Activated CD4-positive, alpha-beta T cell treated with anti-CD3 and anti-CD28 coated beads, Interleukin-10, Interleukin-2, amounts not matched to agents 100 ng/mL and 50 ng/mL, durations not matched to agents 16 hours and 8 hours (primary cell): Measurements from ENCODE around the gene NRG2.

ENCODE experiments used
- DNase-seq: peaks from one replicate; pipeline ENCODE4 v3.0.0-alpha.2; 2020

The NRG2 gene

DNA sequence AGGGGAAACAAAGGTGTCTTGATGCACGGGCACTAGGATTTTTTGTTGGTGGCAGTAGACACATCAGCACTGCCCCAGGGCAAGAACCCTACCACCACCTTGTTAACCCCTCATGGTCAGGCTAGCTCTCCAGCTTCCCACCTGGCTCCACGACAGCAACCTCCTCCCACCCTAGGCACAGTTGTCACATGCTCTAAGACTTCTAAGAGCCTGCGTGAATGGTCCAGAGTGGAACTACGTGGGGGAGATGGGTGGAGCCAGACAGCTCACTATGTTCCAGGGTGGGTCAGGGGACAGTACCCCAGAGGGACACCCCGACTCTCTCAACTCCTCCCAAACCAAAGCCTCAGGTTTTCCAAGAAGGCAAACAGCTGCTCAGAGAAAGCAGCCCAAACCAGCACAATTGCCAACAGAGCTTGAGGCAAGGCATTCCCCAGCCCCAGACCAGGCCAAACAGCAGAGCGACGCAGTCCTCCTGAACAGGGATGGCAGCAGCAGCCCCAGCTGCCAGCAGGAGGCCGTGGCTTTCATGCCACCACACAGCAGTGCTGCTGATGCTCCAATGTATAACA lies 78.0 kb downstream of the NRG2 start:
- no peak for DNase-seq

DNA sequence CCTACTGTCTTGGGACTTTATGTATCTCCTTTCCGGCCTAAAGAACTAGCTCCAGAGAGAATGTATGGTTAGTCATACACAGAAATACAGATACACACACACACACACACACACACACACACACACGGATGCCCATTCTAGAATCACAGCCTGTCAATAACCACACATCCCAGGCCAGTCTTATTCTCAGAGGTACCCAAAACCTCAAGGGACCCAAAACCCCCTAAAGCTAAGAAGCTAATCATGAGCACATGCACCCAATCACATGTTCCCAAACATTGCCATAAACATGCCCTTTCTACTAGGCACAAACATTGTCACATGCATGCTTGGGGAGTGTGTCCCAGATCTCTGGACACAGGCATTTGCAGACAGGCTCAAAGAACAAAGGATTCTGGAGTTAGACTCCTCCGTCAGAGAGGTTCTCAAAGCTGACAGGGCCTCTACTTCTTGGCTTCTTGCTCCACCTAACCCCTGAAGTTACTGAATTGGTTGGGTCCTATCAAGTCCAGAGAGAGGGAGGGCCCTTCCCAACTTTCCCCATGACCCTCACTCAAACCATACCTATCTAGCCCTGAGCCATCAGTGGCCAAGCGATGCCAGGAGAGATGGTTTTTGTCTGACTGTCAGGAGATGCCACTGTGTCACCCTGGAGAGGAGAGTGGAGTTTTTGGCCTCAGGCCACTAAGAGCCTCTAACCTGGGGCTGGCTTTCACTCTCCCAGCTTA lies 78.7 kb downstream of the NRG2 start:
- no peak for DNase-seq

DNA sequence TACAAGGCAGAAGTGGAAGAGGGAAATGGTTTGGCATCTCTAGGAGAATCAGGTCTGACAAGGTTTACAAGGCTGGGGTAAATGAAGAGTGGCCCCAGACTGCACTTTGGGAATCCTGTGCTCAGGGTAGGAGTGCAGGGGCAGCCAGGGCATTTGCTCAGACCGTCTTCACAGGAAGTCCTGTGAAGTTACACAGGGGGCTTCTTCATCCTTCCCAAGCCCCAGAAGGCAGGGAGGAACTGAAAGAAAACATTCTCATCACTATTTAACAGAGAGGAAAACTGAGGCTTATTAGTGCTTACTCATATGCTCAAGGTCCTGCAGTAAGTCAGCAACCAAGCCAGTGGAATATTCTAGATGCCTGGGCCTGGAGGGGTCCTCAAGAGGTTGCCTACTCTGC lies 80.7 kb downstream of the NRG2 start:
- DNase-seq: no peak

DNA sequence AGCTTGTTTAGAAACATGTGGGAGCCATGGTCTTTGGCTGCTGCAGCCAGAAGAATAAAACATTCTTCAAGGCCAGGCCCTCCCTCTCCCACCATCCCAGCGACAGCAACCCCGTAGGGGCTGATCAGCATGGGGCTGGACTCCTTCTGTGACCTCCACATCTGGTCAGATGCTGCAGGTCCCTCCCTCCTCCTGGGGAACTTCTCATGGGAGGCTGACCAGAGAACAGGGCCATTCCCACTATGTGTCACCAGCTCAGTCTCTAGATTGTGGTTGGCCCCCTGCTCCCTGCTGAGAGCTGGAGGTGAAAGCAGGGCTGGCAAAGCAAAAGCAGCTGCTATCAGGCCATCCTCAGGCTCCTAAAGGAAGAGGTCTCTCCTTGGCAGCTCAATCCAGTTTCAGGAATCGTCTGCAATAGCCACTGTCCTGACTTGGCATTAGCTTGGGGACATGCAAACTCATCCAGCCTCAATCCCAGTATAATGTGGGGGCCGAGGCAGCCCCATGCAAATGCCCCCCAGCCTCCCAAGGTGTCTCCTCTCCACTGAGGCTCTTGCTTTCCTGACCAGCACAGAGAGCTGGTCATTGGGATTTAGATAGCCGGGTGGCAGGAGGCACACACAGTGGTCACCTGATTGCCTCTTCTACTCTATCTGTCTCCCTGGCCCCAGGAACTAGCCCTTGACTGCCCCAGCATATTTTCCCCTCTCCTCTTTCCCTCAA lies 81.5 kb downstream of the NRG2 start:
- no peak for DNase-seq

DNA sequence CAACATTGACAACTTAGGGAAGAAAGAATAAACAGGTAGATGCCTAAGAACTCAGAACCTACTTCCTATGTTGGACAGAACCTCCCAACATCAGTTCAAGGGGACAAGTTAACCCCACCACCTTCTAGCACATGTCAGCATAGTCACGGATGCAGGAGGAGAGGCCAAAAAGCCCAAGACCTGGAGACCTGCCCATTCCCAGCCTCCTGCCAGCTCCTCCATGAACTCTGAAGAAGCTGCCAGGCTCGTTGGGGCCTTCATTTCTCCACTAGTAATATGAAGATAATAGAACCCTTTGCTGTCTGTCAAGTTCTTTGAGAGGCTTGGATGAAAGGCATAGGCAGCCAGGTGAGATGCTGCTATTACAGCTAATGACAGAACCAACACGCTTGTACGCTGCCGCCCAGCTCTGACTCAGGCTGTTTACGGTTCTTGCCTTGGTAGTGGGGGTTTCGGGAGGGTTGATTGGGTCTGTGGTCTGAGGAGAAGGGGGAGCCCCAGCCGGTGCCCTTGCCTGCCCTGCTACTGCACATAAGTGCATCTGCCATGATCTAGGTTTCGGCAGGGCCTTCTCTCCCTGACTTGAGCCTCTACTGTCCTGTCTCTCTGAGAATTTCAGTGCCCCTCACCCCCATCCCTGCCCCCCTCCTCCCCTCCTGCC lies 82.2 kb downstream of the NRG2 start:
- no peak for DNase-seq

DNA sequence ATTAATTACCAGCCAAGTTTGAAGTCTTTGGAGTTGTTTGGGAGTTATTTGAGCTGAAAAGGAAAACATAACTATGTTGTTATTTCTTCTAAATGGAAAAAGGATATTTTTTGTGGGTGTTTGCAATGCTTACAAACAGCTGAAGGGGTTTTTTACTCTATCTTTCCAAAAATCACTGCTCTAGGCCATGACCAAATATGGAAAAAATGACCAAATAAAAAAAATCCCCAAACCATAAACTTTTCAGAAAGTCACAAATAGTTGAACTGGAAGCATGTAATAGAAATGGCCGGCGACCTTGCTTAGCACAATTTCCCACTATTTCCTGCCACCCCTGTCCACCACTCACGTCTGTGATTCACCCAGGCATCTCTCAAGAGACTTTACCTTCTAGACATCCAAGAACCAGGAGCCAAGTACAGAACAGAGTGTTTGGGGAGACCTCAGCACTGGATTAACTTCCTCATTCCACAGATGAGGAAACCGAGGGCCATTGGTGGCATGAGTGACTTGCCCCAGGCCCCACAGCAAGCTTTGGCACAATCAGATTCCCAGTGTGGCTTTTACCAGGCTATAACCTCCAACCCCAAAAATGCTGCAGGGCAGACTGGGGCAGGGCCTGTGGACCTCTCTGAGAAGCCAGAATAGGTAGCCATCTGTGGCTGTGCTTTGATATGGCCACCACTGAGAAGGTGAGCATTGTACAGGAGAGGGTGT lies 84.5 kb downstream of the NRG2 start:
- no peak for DNase-seq

DNA sequence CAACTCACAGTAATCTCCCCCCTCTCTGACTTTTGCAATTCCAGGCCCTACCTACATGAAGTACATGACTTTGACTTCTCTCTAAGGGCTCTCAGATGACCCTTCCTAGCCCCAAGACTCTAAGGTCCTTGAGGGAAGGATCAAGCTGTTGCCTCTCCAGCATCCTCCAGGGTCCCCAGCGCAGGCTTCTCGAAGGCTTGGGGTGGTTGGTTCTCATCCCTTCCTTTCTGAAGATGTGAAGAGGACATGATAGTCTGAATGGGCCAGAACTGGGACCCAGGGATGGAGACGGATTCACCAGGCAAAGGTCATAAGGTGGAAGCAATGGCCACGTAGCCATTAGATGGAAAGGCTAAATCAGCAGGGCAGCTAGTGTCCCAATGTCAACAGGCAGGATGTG lies 86.8 kb downstream of the NRG2 start:
- DNase-seq: no peak

DNA sequence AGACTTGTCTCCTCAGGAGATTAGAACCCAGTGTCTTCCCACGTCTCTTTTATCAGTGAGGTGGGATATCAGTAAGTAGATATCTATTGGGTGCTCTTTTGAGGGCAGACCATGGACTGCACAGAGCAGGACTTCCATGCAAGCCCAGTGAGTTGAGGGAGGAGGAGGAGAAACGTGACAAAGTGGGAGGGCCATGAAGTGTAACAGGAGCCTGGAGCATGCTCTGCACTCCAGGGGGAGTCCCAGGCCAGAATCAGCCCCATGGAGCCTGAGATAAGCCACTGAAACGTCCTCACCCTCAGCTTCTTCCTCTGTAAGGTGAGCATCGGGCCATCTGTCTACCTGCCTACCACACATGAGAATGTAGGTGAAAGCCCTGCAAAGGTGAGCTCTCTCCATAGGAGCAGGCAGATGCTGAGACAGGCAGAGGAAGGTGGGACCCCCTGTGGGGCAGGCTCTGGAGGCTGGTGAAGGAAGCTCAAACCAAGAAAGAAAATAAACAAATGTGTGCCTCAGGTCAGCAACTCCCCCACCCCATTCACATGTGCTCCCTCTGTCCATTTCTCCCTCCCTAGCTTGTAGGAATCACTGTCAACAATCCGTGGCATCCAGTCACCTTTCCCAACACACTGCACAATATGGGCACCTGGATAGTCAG lies 87.4 kb downstream of the NRG2 start:
- DNase-seq: no peak

DNA sequence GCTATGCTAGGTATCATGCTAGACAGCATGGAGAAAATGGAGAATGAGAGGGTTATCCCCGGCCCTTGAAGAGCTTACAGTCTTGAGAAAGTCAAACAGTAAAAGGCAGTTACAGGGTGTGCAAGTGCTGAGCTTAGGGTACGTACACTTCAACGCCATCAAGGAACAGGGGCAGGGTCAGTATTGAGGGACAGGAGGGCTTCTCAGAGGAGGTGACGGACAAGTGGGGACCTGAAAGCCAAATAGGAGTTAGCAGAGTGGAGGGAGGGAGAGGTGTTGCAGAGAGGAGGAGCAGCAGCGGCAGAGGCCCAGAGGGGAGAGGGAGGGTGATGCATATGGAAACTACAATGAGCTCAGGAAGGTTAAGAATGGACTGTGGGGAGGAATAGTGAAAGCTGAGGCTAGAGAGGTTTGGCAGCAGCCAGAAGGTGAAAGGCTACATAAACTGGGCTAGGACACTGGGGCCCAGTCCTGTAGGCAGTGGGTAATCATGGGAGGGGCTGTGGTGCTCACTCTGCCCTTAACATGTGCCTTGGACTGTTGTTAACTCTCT lies 88.0 kb downstream of the NRG2 start:
- DNase-seq: no peak

DNA sequence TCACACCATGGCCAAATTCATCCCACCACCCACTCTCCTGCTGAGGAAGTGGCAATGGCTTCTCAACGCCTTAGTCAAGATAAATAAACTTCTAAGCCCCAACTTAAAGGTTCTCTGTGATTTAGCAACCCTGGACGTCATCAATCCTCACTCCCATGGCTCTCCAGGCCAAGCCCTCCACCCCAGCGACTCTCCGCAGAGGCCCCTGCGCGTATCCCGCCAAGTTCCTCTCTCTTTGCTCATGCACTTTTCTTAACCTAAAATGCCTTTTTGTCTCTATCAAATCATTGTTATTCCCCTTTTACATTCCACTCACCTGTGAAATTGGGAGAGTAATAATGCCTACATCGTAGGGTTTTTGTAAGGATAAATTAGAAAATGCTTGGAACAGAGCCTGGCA lies 88.6 kb downstream of the NRG2 start:
- no peak for DNase-seq

DNA sequence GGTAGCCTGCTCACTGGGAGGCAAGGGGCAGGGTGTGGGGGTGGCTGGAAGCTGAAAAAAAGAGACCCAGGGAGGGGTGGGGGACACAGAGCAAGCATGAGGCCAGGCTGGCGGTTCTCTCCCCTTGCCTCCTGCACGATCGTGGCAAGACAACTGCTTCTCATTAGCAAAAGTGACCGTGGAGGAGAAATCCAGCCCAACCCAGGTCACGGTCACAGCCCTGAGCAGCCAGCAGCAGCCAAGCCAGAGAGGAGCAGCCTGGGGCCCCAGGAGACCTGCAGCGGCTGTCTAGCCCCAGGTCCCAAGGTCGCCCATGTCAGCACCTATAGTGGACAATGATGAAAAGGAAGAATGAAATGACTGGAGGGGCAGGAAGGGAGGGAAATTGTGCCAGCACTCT lies 89.1 kb downstream of the NRG2 start:
- DNase-seq: no peak

DNA sequence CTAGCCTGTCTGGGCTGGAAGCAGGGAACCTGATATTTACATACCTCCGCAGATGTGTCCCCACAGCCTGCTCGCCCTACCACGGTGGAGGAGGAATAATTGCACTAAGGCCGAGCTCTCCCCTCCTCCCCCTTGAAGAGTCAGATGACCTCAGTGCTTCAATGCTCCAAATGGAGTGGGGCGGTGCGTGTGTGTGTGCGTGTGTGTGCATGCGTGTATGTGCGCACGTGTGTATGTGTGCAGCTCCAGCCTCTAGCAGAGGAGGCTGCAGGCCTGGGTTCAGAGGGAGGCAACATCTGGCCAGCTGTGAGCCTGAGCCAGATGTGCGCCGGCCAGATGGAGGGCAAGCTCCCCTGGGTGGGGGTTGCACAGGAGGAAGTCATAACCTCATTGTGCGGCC lies 90.5 kb downstream of the NRG2 start:
- DNase-seq: no peak

DNA sequence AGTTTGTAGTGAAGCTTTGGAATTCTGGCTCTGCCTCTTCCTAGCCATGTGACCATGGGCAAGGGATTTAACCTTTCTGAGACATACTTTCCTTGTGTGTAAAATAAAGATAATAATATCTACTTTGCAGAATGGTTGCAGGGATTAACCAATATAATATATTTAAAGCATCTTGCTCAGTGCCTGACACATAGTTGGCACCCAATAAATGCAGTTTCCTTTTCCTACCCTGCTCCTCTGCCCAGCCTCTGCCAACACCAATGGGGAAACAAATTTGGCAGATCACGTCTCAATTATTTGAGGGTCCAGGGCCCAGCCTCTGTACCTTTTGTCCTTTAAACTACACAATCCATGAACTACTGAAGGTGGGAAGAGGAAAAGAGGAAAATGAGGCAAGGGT lies 91.1 kb downstream of the NRG2 start:
- no peak for DNase-seq

DNA sequence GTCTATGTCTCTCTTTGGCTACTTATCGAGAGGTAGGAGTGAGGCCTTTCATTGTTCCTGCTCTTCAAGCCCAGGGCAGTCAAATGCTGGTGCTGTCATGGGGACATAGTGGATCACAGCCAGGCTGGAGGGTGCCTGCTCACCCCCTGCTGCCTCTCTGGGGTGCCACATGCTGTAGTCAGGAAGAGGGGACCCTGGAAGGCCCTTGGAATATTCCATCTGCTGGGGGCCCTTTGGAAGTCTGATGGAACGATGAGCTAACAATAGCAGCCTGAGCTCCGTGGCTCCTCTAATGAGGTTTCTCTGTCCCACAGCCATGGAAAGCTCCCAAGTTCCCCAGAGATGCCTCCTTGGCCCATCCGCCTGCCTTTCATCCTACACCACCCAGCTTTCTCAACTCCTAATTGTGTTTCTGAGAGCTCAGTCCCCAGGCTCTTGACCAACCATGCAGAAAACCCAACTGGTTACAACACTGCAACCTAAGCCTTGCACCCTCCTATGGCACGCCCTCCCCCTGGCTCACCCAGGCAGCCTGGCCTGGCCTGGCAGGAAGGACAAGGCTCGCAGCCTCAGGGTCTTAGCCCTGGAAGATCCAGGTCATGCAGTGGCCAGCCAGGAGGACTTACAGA lies 91.7 kb downstream of the NRG2 start:
- DNase-seq: no peak

DNA sequence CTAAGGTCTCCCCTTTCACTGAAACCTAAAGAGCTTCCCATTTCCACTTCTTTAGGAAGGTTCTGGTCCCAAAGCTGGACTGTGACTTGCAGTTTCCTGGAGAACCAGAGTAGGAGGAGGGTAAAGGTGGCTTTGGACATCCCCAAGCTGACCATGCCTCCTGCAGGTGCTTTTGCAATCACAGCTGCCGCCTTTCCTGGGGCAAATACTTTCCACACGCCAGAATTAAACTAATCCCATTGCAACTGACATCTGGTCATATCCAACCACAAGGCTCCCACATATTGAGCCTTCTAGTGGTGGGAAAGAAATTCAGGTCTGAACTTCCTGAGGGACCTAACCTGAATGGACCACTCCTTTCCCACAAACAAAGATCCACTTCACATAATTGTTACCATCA lies 92.7 kb downstream of the NRG2 start:
- DNase-seq: no peak

DNA sequence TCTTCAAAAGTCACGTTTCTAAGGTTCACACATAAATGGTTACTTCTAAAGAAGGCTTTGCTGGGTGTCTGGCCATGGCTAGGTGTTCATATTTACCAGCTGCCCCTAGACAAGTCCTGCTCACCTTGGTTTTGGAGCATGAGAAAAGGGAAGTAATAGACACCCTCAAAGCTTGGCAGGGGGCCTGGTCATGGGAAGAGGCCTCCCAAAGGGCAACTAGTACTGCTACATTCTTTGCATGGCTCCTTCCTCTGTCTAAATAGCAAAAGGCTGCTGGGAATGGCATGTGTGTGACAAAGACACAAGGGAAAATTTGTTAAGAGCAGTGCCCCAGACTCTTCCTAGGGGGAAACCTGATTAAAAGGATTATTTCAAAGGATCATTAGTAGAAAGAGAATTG lies 93.4 kb downstream of the NRG2 start:
- DNase-seq: no peak

DNA sequence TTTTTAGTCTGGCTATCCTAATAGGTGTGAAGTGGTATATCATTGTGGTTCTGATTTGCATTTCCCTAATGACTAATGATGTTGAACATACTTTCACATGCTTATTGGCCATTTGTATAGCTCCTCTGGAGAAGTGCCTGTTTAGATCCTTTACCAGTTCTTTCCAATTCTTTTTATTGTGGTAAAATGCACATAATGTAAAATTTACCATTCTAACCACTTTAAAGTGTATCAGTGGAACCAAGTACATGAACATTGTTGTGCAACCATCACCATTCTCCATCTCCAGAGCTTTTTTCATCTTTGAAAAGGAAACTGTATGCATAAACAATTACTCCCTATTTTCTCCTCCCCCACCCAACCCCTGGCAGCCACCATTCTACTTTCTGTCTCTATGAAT lies 95.4 kb downstream of the NRG2 start:
- DNase-seq: no peak

DNA sequence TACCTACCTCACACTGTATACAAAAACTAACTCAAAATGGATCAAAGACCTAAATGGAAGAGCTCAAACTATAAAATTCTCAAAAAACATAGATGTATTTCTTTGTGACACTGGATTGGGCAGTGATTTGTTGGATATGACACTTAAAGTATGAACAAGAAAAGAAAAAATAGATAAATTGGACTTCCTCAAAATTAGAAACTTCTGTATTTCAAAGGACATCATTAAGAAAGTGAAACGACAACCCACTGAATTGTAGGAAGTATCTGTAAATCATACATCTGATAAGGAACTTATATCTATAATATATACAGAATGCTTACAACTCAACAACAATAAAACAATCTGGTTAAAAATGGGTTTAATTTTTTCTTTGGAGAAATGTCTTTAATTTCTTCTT lies 96.7 kb downstream of the NRG2 start:
- no peak for DNase-seq

DNA sequence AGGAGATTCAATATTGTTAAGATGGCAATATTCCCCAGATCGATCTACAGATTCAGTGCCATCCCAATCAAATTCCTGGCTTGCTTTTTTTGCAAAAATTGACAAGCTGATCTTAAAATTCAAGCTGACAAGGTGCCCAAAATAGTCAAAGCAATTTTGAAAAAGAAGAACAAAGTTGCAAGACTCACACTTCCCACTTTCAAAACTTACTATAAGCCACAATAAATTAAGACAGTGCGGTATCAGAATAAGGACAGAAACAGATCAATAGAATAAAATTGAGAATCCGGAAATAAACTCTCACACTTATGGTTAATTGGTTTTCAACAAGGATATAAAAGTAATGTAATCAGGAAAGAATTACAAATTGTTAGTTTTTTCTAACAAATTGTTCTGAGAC lies 97.1 kb downstream of the NRG2 start:
- DNase-seq: no peak

DNA sequence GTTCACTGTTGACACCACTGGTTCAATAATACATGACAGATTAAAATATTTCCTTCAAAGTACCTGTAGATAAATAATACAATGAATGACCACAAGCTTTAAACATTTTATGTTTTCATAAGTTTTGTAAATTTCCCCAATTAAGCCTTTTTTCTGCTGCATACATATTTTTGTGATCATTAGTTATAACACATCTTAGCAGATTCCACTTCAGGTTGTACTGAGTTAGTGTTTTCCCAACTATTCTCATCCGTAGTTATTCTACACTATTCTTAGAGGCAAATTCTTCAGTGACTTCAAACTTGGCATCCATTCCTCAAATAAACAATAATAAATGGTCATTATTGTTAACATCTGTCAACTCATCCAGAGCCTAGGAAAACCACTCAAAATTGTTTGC lies 100.9 kb downstream of the NRG2 start:
- no peak for DNase-seq

DNA sequence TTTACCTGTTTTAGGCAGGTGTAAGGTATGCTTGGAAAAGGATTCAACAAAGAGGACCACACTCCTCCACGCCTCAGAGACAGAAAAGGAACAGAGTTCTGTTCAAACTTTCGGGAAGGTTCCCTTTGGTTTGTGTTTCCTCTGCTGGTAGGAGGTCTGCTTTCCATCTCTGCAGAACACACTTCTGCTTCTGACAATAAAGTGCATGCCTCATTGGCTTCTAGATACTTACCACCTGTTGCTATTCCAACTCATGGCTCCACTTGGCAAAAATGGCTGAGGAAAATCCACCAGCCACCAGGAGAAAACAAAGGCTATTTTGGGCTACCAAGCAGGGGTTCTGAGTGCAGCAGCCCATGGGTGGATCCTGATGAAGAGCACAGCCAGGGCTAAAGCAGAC lies 112.7 kb downstream of the NRG2 start:
- DNase-seq: no peak
